ENCODE measurements around the gene HGFAC.
"Not testable (repeated sequence)": the region's sequence is repeated elsewhere in the genome, so short reads cannot be mapped to it uniquely, and the experiment has no call there.

HGFAC gene

GRCh38 chr4:3410401-3411135 lies 31.2 kb upstream of the HGFAC start:
- DNase-seq (ENCODE audit: low read depth in 3 of 3, low spot score in 1 of 3), result no peak

DNA sequence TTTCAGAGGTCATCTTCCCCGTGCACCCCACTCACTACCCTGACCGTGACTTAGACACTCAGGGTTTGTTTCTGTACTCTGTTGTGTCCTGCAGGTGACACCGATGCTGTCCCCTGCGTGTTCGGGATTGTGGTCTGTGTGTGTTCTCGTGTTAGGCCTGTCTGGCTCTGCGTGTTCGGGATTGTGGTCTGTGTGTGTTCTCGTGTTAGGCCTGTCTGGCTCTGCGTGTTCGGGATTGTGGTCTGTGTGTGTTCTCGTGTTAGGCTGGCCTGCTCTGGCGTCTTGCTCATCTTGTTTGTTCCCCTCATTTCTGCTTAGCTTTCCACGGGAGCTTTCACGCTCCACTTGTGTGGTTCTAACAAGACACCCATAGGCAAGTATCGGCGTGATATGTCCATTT lies 30.6 kb upstream of the HGFAC start:
- not testable (repeated sequence) for DNase-seq (ENCODE audit: low read depth in 3 of 3, low spot score in 1 of 3)

DNA sequence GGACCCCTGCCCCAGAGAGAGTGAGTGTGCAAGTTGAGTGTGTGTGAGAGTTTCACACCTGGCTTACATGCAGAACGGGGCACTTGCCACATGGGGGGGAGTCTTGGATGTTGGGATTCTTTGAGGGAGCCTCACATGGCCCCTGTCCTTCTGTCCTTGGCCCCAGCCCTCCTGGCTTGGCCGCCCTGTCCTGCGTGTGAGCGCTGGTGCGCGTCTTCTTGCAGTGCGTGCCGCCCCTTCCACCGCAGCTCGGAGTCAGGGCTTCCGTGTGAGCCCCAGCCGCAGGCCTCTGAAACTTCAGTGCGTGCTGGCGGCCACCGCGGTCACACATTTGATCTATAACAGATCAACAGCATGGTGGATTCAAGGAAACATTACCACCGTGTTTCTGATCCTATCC lies 30.1 kb upstream of the HGFAC start:
- DNase-seq (ENCODE audit: low read depth in 3 of 3, low spot score in 1 of 3), result no peak

DNA sequence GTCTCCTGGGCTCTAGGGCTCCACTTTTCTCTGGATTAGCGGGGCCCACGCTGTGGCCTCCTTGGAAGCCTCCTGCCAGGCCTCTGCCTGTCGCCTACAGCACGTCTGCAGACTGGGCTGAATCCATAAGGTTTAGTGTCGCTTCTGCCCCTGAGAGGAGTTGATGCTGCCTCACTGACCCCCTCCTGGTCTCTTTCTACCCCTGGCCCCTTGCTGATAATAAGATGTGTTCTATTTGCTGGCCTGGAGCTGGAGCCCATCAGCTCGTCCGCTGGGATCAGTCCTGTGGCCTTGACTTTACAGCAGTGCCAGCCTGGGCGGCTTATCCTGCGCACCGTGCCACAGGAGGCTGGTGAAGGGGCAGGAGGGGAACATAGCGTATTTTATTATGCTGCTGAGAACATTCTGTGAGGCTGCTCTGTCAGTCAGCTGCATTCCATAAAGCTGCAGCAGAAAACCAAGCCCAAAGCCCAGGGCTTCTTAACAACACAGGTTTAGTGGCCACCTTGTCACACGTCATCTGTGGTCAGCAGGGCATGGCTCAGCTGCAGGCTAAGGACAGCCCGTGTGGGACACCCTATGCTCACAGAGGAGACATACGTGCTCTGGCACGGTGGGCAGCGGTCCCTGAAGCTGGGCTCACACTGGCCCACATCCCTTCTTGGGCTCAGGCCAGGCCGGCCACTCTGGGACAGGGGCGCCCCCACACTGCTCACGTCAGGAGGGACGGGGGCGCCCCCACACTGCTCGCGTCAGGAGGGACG lies 29.3 kb upstream of the HGFAC start:
- DNase-seq (ENCODE audit: low read depth in 3 of 3, low spot score in 1 of 3), result no peak

DNA sequence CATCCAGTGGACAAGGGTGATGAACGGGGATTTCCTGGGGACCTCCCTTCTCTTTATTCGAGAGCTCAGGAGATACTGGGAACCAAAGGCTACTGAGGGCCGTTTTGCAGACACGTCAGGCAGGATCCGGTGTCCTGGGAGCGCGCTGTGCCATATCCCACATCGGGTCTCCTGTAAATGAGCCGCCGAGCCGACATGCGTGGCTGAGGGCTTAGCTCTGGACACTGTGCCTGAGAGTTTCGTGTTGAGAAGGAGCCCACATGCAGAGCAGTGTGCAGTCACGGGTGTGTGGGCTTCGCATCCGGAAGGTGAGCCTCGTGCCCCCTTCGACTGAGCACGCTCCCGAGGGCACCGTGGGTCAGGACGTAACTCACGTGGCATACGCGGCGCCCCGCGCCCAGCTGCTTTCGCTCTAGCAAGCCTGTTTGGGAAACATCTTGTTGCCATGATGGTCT lies 28.5 kb upstream of the HGFAC start:
- DNase-seq (ENCODE audit: low read depth in 3 of 3, low spot score in 1 of 3), result no peak

DNA sequence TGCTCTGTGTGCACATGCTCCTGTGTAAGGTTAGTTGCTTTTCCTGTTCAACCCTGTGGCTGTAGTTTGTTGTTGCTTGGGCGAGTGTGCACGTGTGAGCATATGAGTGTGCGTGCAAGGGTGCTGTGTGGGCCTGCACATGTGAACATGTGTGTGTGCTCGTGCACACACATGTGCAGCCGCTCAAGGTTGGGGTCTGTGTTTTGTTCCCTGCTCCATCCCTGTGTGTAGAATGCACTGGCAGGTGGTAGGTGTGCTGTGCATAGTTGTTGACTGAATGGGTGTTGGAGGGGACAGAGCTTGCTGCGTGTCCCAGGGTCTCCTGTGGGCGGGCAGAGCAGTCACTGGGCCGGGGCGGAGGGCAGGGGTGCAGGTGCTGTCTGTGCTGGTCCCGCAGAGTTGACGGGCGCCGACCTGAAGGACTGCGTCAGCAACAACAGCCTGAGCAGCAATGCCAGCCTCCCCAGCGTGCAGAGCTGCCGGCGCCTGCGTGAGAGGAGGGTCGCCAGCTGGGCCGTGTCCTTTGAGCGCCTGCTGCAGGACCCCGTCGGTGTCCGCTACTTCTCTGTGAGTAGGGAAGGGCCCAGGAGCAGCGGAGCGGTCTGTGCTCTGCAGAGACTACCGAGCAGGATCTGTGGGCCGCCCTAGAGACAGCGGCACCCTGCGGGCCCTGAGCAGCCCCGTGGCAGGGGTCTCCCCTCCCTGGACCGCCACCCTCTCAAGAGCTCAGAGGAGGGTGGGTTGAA lies 27.9 kb upstream of the HGFAC start:
- DNase-seq (ENCODE audit: low read depth in 3 of 3, low spot score in 1 of 3), result no peak

DNA sequence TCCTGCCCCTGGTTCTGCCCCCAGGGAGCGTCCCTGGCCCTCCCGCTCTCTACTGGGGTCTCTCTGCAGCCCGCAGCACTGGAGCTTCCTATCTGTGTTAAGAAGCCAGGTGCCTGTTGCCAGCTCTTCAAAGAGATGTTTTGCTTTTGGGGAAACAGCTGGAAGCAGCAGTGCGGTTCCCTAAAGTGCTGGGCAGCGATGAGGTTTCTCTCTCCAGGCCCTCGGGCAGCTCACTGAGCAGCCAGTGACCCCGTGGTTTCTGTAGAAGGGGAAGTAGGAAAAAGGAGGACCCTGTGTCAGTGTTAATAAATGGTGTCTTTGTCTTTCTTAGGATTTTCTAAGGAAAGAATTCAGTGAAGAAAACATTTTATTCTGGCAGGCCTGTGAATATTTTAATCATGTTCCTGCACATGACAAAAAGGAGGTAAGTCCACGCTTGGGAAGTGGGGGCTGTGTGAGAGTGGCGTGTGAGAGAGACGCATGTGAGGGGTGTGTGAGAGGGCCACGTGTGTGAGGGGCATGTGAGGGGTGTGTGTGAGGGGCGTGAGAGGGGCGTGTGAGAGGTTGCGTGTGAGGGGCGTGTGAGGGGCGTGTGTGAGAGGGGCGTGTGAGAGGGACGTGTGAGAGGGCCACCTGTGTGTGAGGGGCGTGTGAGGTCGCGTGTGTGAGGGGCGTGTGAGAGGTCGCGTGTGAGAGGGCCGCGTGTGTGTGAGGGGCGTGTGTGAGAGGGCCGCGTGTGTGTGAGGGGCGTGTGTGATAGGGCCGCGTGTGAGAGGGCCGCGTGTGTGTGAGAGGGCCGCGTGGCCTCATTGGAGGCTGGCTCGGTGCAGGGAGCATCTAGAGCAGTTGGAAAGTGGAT lies 27.1 kb upstream of the HGFAC start:
- DNase-seq (ENCODE audit: low read depth in 3 of 3, low spot score in 1 of 3), result no peak

DNA sequence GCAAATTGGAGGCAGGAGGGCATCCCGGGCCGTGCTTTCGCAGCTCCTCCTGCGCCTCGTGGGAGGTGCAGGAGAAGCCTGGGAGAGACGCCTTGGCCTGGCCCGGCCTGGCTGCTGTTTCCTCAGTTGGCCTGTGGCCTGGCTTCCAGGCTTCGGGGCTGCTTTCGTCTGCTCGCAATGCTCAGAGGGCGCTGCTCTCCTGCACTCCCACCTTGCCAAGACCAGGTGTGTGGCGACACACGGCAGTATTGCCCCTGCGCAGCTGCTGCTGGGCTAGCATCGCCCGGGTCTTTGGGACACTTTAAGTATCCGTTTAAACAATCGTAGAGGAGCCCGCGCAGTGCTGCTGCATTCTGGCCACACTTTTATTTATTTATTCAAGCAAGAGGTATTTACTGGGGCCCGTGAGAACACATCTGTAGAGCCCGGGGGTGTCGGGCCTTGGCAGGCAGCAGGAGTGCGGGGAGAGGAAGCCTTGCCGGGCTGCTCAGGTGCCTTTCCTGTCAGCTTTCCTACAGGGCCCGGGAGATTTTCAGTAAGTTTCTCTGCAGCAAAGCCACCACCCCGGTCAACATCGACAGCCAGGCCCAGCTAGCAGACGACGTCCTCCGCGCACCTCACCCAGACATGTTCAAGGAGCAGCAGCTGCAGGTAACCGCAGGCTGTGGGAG lies 26.2 kb upstream of the HGFAC start:
- DNase-seq (ENCODE audit: low read depth in 3 of 3, low spot score in 1 of 3), result no peak

DNA sequence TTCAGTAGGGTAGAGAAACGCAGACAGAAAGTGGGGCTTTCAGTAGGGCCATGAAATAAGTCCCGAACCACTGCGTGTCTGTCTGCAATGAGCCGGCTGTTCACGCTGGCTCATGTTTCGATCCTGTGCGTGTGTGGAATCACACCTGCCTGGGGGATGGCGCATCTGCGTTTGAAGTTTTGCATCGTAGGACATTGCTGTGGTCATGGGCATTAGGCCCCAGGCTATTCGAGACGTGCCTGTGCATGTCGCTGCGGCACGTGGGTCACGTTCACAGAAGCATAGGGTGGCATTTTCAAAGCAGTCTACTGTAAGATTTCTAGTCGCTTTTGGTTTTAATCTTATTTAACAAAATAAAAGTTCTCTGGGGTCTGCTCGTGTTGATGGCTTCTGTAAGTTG lies 25.5 kb upstream of the HGFAC start:
- DNase-seq (ENCODE audit: low read depth in 3 of 3, low spot score in 1 of 3), result no peak

GRCh38 chr4:3416821-3417221 lies 24.9 kb upstream of the HGFAC start:
- no peak for DNase-seq (ENCODE audit: low read depth in 3 of 3, low spot score in 1 of 3)

- DNase-seq (ENCODE audit: low read depth in 3 of 3, low spot score in 1 of 3), result no peak
These were observed 24.3 kb upstream of the HGFAC start for GRCh38 chr4:3417448-3417847.

GRCh38 chr4:3418029-3418762 lies 23.6 kb upstream of the HGFAC start:
- DNase-seq (ENCODE audit: low read depth in 3 of 3, low spot score in 1 of 3), result no peak

DNA sequence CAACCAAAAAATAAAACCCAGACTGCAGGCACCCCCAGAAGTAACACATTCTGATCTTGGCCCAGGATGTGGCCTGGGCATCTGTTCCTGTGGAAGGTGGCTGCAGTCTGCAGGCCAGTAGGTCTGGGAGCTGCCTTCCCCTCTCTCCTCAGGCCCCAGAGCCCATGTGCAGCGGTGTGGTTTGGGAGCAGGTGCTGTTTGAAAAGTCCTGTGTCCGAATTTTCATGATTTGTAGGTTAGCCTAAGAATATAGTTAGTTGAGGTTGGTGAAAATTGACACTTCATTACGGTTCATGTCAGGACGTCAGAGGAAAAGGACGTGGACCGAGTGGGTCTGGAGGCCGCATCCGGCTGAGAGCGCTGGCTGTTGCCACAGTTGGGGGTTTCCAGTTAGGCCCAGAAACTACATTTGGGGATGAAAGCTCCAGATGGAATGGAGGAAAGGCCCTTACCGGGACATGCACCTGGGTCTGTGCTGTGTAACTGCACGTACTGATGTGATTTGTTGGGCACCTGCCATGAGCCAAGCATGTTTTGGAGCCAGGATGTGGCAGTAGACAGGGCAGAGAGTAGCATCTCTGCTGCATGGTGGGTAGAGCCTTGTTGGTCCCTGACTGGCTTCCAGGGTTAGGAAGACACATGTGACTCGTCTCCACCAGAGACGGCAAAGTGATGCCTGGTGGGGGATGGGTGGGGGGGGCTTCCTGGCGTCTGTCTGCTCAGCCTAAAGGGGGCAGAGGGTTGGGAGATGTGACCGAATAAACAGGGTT lies 21.7 kb upstream of the HGFAC start:
- DNase-seq (ENCODE audit: low read depth in 3 of 3, low spot score in 1 of 3), result no peak

- no peak for DNase-seq (ENCODE audit: low read depth in 3 of 3, low spot score in 1 of 3)
These were observed 21.2 kb upstream of the HGFAC start for GRCh38 chr4:3420606-3420955.

GRCh38 chr4:3420956-3421355 lies 20.8 kb upstream of the HGFAC start:
- no peak for DNase-seq (ENCODE audit: low read depth in 3 of 3, low spot score in 1 of 3)

- DNase-seq (ENCODE audit: low read depth in 3 of 3, low spot score in 1 of 3), result no peak
These were observed 20.3 kb upstream of the HGFAC start for GRCh38 chr4:3421470-3421869.

- no peak for DNase-seq (ENCODE audit: low read depth in 3 of 3, low spot score in 1 of 3)
These were observed 19.4 kb upstream of the HGFAC start for GRCh38 chr4:3422241-3422801.

DNA sequence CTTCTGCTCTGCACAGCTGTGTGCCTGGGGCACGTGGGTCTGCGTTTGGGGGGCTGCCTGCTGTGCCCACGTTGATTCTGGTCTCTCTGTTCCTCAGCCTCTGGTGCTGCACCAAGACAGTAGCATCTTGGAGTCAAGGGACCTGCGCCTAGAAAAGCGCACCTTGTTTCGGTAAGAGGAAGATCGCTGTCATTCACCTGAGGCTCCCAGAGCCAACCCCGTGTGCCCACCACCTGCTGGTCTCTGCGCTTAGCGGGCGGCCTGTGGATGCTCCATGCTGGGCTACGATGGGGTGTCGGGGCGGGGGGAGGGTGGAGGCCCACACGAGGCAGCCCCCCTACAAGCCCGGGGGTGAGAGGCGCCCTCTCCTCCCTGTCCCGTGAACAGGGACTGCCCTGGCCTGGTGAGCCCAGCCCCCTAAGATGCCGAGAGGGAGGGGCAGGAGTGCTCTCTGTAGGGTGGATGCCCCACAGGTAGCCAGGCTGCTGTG lies 18.9 kb upstream of the HGFAC start:
- no peak for DNase-seq (ENCODE audit: low read depth in 3 of 3, low spot score in 1 of 3)

GRCh38 chr4:3423406-3423805 lies 18.4 kb upstream of the HGFAC start:
- DNase-seq (ENCODE audit: low read depth in 3 of 3, low spot score in 1 of 3), result no peak
